Tibial nerve (tissue), 4 donors: Measurements from ENCODE around the gene MPPED1.

Experiments
- EP300 ChIP-seq, 2 donors: sonication (generic); formaldehyde crosslinking; IDR thresholded peaks; one replicate each; pipeline ENCODE4 v1.6.1; 2017; ENCODE audit warnings: antibody characterized with exemption in 2 of 2, mild to moderate bottlenecking in 1 of 2
- POLR2A ChIP-seq, 2 donors: fragments of 450-650 bp; IDR thresholded peaks; one replicate each; pipeline ENCODE4 v1.6.1; 2017; ENCODE audit warnings: antibody characterized with exemption in 2 of 2, mild to moderate bottlenecking in 2 of 2, moderate library complexity in 2 of 2
- TF ChIP-seq, protein P1 (sequence below), 5 experiments: fragments of 200-600 bp in 3 of 5; fragments of 450-650 bp in 2 of 5; sonication (generic) in 3 of 5; IDR thresholded peaks; one replicate each; pipeline ENCODE4 v1.5.1; 2016 to 2019; ENCODE audit warnings: antibody characterized with exemption in 5 of 5, mild to moderate bottlenecking in 3 of 5, moderate library complexity in 2 of 5

DNA sequence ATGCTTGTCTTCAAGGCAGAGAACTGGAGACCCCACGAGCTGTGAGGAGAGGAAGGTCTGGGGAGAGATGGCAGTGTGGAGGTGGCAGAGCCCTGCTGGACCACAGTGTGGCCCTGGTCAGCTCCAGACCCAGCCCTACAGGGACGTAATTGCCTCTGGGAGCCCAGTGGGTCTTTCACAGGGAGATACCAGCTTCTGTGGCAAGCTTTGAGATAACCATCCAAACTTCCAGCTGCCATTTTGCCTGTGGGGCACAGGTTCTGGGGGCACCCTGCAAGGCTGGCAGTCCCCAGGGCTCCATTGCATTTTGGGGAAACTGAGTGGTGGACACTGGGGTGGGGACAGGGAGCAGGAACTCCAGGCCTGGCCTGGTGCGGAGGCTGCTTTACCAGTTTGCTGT, 10.2 kb upstream of the MPPED1 start:
- TF ChIP-seq, protein P1, sequence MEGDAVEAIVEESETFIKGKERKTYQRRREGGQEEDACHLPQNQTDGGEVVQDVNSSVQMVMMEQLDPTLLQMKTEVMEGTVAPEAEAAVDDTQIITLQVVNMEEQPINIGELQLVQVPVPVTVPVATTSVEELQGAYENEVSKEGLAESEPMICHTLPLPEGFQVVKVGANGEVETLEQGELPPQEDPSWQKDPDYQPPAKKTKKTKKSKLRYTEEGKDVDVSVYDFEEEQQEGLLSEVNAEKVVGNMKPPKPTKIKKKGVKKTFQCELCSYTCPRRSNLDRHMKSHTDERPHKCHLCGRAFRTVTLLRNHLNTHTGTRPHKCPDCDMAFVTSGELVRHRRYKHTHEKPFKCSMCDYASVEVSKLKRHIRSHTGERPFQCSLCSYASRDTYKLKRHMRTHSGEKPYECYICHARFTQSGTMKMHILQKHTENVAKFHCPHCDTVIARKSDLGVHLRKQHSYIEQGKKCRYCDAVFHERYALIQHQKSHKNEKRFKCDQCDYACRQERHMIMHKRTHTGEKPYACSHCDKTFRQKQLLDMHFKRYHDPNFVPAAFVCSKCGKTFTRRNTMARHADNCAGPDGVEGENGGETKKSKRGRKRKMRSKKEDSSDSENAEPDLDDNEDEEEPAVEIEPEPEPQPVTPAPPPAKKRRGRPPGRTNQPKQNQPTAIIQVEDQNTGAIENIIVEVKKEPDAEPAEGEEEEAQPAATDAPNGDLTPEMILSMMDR (IDR thresholded peaks at IDR 0.05): no peak
- TF ChIP-seq EP300 (IDR thresholded peaks at IDR 0.05) (no peak), POLR2A (IDR thresholded peaks at IDR 0.05) (no peak)
